Kidney epithelial cell (primary cell): ENCODE results near the gene RCAN3. TPM values are rescaled to one million over a fixed set of nuclear protein-coding genes. Genes with fewer than 3 reads are reported as not detected.

Experiments used
- DNase-seq: peaks from one replicate; pipeline ENCODE4 v3.0.0-alpha.2; 2010; ENCODE audit warnings: low read depth
- H3K27me3 ChIP-seq: 2 replicates; pipeline ENCODE4 v1.6.0; 2011; ENCODE audit warnings: low read length; ENCODE audit not compliant: control insufficient read depth, insufficient read depth
- H3K36me3 ChIP-seq: 2 replicates; pipeline ENCODE4 v1.5.1; 2011; ENCODE audit warnings: low read length; ENCODE audit not compliant: control insufficient read depth, insufficient read depth
- H3K4me3 ChIP-seq: 2 replicates; pipeline ENCODE4 v1.5.1; 2011; ENCODE audit warnings: low read depth, mild to moderate bottlenecking, control low read depth, low read length
- total RNA-seq: library from RNA; depleted of rRNA; stranded (reverse); fragments of >200 nt; gene quantifications from 2 replicates; pipeline ENCODE4 v1.2.3, GENCODE V29; 2015
- TF ChIP-seq, protein P1 (sequence below): IDR thresholded peaks from 2 replicates; pipeline ENCODE4 v1.5.1; 2011; ENCODE audit warnings: mild to moderate bottlenecking, moderate library complexity, low read length, control low read depth, inconsistent platforms; ENCODE audit not compliant: insufficient read depth, poor library complexity, severe bottlenecking

The RCAN3 gene
- total RNA-seq, 1 donor from 2014 or later = 24.4 TPM

DNA sequence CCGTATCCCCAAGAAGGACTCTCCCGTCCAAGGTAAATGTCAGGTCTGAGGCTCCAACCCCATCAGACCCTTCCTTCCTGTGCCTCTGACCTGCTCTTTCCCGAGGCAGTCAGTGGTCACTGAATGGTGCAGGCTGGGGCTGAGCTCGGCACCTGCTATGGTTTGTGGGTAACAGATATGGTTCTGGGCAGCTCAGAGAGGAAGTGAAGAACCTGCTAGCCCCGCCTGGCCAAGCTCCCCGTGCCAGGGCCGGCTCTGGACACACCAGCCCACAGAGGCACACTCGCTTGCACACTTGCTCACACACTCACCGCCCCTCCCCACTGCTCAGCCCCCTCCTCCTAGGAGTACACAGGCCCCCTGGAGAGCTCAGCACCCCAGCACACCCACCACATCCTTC is 69.7 kb downstream of the RCAN3 start:
- DNase-seq = no peak
- no peak overlapping the region for H3K4me3 ChIP-seq
- no peaks in the 10 kb centered on the region for H3K27me3 ChIP-seq
- H3K36me3 ChIP-seq = no peaks in the 10 kb centered on the region
- TF ChIP-seq, protein P1, sequence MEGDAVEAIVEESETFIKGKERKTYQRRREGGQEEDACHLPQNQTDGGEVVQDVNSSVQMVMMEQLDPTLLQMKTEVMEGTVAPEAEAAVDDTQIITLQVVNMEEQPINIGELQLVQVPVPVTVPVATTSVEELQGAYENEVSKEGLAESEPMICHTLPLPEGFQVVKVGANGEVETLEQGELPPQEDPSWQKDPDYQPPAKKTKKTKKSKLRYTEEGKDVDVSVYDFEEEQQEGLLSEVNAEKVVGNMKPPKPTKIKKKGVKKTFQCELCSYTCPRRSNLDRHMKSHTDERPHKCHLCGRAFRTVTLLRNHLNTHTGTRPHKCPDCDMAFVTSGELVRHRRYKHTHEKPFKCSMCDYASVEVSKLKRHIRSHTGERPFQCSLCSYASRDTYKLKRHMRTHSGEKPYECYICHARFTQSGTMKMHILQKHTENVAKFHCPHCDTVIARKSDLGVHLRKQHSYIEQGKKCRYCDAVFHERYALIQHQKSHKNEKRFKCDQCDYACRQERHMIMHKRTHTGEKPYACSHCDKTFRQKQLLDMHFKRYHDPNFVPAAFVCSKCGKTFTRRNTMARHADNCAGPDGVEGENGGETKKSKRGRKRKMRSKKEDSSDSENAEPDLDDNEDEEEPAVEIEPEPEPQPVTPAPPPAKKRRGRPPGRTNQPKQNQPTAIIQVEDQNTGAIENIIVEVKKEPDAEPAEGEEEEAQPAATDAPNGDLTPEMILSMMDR = no peak

- no peak for DNase-seq
- no peaks in the 10 kb centered on the region for H3K36me3 ChIP-seq
- no peak overlapping the region for H3K4me3 ChIP-seq
- H3K27me3 ChIP-seq = no peaks in the 10 kb centered on the region
- TF ChIP-seq, protein P1 = no peak
These were observed 73.4 kb downstream of the RCAN3 start for GRCh38 chr1:24575905-24576587.

DNA sequence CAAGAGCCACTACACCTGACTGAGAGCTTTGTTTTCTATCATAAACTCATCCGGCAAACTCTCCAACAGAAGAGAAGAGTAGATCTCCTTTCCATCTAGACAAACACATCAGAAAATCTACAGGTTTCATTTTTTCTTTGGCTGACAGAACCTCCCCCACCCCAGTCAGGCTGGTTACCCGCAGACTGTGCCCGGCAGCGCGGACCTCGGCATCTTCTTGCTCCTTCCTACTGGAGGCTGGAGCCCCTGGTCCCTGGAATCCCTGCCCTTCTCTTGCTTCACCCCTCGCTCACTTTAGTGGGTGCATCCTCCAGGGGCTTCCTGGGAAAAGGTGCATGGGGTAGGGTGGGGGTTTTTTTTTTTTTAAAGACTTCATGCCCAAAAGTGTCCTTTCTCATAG is 76.2 kb downstream of the RCAN3 start:
- TF ChIP-seq, protein P1 = no peak
- Histone ChIP-seq H3K27me3 (no peaks in the 10 kb centered on the region), H3K36me3 (no peaks in the 10 kb centered on the region), H3K4me3 (no peak overlapping the region)
- no peak for DNase-seq

GRCh38 chr1:24580756-24581155 is 78.1 kb downstream of the RCAN3 start:
- Histone ChIP-seq H3K27me3 (no peaks in the 10 kb centered on the region), H3K4me3 (no peak overlapping the region), H3K36me3 (no peaks in the 10 kb centered on the region)
- DNase-seq = no peak
- TF ChIP-seq, protein P1 = no peak

- Histone ChIP-seq H3K27me3 (no peaks in the 10 kb centered on the region), H3K36me3 (no peaks in the 10 kb centered on the region), H3K4me3 (no peak overlapping the region)
- TF ChIP-seq, protein P1 = no peak
- no peak for DNase-seq
These were observed 81.6 kb downstream of the RCAN3 start for GRCh38 chr1:24584171-24584647.

DNA sequence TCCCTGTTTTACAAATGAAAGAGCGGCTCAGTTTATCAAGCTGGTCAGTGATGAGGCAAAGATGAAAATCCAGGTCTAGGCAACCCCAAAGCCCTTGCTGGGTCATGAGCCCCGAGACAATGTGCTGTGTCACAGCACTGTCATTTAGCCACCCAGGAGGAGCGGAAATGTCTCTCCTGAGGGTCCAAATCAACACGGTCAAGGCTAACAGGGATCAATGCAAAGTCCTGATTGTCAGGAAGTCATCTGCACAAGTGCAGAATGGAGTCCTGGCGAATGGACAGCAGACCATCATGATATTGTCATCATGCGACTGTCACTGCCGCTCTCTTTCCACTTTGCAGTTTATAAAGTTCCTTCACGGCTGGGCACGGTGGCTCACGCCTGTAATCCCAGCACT is 83.5 kb downstream of the RCAN3 start:
- Histone ChIP-seq H3K27me3 (no peaks in the 10 kb centered on the region), H3K4me3 (no peak overlapping the region), H3K36me3 (no peaks in the 10 kb centered on the region)
- DNase-seq = no peak
- TF ChIP-seq, protein P1 = no peak
